Ovary (tissue), 3 donors: ENCODE measurements around the gene CASP4.

ENCODE experiments used
- EP300 ChIP-seq: sonication (generic); formaldehyde crosslinking; IDR thresholded peaks from one replicate; pipeline ENCODE4 v1.6.1; 2017; ENCODE audit warnings: antibody characterized with exemption
- POLR2A ChIP-seq: fragments of 450-650 bp; IDR thresholded peaks from one replicate; pipeline ENCODE4 v1.6.1; 2017; ENCODE audit warnings: antibody characterized with exemption, mild to moderate bottlenecking, moderate library complexity
- TF ChIP-seq, protein P1 (sequence below), 3 donors: fragments of 450-650 bp in 2 of 3; fragments of 200-600 bp in 1 of 3; IDR thresholded peaks; one replicate each; pipeline versions ENCODE4 v1.5.1 to v1.8.0; 2016 to 2022; ENCODE audit warnings: antibody characterized with exemption in 3 of 3, mild to moderate bottlenecking in 1 of 3
- donor health status: DM: no; HTN: no; CAD: no.

DNA sequence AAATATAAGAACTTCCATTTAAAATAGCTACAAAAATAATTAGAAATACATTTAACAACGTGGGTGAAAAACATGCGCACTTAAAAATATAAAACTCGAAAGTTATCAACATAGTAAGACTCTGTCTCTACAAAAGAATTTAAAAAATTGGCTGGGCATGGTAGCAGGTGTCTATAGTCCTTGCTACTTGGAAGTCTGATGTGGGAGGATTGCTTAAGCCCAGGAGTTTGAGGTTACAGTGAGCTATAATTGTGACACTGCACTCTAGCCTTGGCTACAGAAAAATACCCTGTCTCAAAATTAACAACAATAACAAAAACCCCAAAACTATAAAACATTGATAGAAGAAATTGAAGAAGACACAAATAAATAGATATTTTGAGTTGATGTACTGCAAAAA is 56.3 kb downstream of the CASP4 start:
- no peak for TF ChIP-seq EP300
- TF ChIP-seq, protein P1, sequence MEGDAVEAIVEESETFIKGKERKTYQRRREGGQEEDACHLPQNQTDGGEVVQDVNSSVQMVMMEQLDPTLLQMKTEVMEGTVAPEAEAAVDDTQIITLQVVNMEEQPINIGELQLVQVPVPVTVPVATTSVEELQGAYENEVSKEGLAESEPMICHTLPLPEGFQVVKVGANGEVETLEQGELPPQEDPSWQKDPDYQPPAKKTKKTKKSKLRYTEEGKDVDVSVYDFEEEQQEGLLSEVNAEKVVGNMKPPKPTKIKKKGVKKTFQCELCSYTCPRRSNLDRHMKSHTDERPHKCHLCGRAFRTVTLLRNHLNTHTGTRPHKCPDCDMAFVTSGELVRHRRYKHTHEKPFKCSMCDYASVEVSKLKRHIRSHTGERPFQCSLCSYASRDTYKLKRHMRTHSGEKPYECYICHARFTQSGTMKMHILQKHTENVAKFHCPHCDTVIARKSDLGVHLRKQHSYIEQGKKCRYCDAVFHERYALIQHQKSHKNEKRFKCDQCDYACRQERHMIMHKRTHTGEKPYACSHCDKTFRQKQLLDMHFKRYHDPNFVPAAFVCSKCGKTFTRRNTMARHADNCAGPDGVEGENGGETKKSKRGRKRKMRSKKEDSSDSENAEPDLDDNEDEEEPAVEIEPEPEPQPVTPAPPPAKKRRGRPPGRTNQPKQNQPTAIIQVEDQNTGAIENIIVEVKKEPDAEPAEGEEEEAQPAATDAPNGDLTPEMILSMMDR (IDR thresholded peaks at IDR 0.05) = no peak
- no peak for TF ChIP-seq POLR2A
